Astrocyte (in vitro differentiated cells and primary cell): ENCODE results near the gene CASR. TPM values are rescaled to one million over a fixed set of nuclear protein-coding genes. Genes with fewer than 3 reads are reported as not detected.
"Not testable (repeated sequence)": the region's sequence is repeated elsewhere in the genome, so short reads cannot be mapped to it uniquely, and the experiment has no call there.

Experiments used
- DNase-seq: peaks from one replicate; pipeline ENCODE4 v3.0.0-alpha.2; 2010; ENCODE audit warnings: low read depth
- FAIRE-seq: peaks from 2 replicates; lab custom pipeline; 2011; peaks lifted over from hg19 to GRCh38; lab: Jason Lieb, UNC
- H2AFZ ChIP-seq: 2 replicates; pipeline ENCODE4 v1.6.0; 2012; ENCODE audit warnings: low read depth, low read length, inconsistent platforms
- H3K27ac ChIP-seq: 2 replicates; pipeline ENCODE4 v1.5.1; 2011; ENCODE audit warnings: low read depth, low read length, inconsistent platforms
- H3K27me3 ChIP-seq: 2 replicates; pipeline ENCODE4 v1.6.0; 2011; ENCODE audit warnings: low read length, inconsistent platforms; ENCODE audit not compliant: insufficient read depth
- H3K36me3 ChIP-seq: 2 replicates; pipeline ENCODE4 v1.5.1; 2011; ENCODE audit warnings: low read length, inconsistent platforms; ENCODE audit not compliant: insufficient read depth
- H3K4me1 ChIP-seq: 2 replicates; pipeline ENCODE4 v1.5.1; 2011; ENCODE audit warnings: low read length, inconsistent platforms; ENCODE audit not compliant: insufficient read depth
- H3K4me2 ChIP-seq: 2 replicates; pipeline ENCODE4 v1.6.0; 2012; ENCODE audit warnings: low read length, inconsistent platforms
- H3K4me3 ChIP-seq: 2 replicates; pipeline ENCODE4 v1.5.1; 2011; ENCODE audit warnings: low read depth, mild to moderate bottlenecking, low read length, inconsistent platforms; ENCODE audit not compliant: insufficient read depth
- H3K79me2 ChIP-seq: 2 replicates; pipeline ENCODE4 v1.6.0; 2012; ENCODE audit warnings: mild to moderate bottlenecking, low read length, inconsistent platforms; ENCODE audit not compliant: insufficient read depth
- H3K9ac ChIP-seq: 2 replicates; pipeline ENCODE4 v1.6.0; 2012; ENCODE audit warnings: mild to moderate bottlenecking, low read length, inconsistent platforms
- H3K9me3 ChIP-seq: 2 replicates; pipeline ENCODE4 v1.5.1; 2012; ENCODE audit warnings: low read depth, mild to moderate bottlenecking, low read length, inconsistent platforms; ENCODE audit not compliant: insufficient read depth
- H4K20me1 ChIP-seq: 2 replicates; pipeline ENCODE4 v1.6.0; 2012; ENCODE audit warnings: low read length, inconsistent platforms; ENCODE audit not compliant: insufficient read depth
- H3K27ac Mint-ChIP-seq: one replicate; pipeline ENCODE4 v1.8.0; 2021; ENCODE audit warnings: mild to moderate bottlenecking, mixed read lengths; ENCODE audit not compliant: unreplicated experiment
- H3K27me3 Mint-ChIP-seq: one replicate; pipeline ENCODE4 v1.8.0; 2021; ENCODE audit warnings: low read depth, mixed read lengths; ENCODE audit not compliant: unreplicated experiment
- H3K36me3 Mint-ChIP-seq: one replicate; pipeline ENCODE4 v1.8.0; 2021; ENCODE audit warnings: low read depth, mixed read lengths; ENCODE audit not compliant: unreplicated experiment
- H3K4me1 Mint-ChIP-seq: one replicate; pipeline ENCODE4 v1.8.0; 2021; ENCODE audit warnings: low read depth, mixed read lengths; ENCODE audit not compliant: unreplicated experiment
- H3K4me3 Mint-ChIP-seq: one replicate; pipeline ENCODE4 v1.8.0; 2021; ENCODE audit warnings: mild to moderate bottlenecking, moderate library complexity, mixed read lengths; ENCODE audit not compliant: unreplicated experiment
- H3K9me3 Mint-ChIP-seq: one replicate; pipeline ENCODE4 v1.8.0; 2021; ENCODE audit warnings: mild to moderate bottlenecking, mixed read lengths; ENCODE audit not compliant: unreplicated experiment
- CTCF ChIP-seq: IDR thresholded peaks from 2 replicates; pipeline ENCODE4 v1.5.1; 2011; ENCODE audit warnings: low read depth, mild to moderate bottlenecking, inconsistent platforms, low read length, moderate library complexity; ENCODE audit not compliant: insufficient read depth
- EZH2 ChIP-seq: IDR thresholded peaks from 2 replicates; pipeline ENCODE4 v1.6.1; 2012; ENCODE audit warnings: mild to moderate bottlenecking, low read length, inconsistent platforms; ENCODE audit not compliant: insufficient read depth
- total RNA-seq: library from RNA; stranded (reverse); gene quantifications from 2 replicates; pipeline ENCODE4 v1.2.1, GENCODE V29; 2021

Gene CASR
- total RNA-seq, 1 donor from 2014 or later = not detected

- H3K4me1 Mint-ChIP-seq = no peaks in the 10 kb centered on the region
- Histone ChIP-seq H3K9me3 (no peaks in the 10 kb centered on the region), H3K9ac (no peak overlapping the region), H3K4me1 (no peaks in the 10 kb centered on the region), H4K20me1 (no peaks in the 10 kb centered on the region), H3K27me3 (no peaks in the 10 kb centered on the region), H3K4me2 (no peak overlapping the region), H3K36me3 (no peaks in the 10 kb centered on the region), H2AFZ (no peak overlapping the region), H3K79me2 (no peaks in the 10 kb centered on the region), H3K27ac (no peak overlapping the region), H3K4me3 (no peak overlapping the region)
- H3K27ac Mint-ChIP-seq = no peak overlapping the region
- H3K36me3 Mint-ChIP-seq = no peaks in the 10 kb centered on the region
- TF ChIP-seq EZH2 (no peak), CTCF (no peak)
- FAIRE-seq (no peak), DNase-seq (no peak)
- H3K9me3 Mint-ChIP-seq = peaks cover 9% of the 10 kb centered on the region
- no peaks in the 10 kb centered on the region for H3K27me3 Mint-ChIP-seq
- no peak overlapping the region for H3K4me3 Mint-ChIP-seq
These were observed 15.4 kb upstream of the CASR start for GRCh38 chr3:122168044-122168443.

- Mint-ChIP-seq H3K27ac (no peak overlapping the region), H3K36me3 (no peaks in the 10 kb centered on the region), H3K27me3 (no peaks in the 10 kb centered on the region), H3K4me1 (no peaks in the 10 kb centered on the region), H3K9me3 (peaks cover 12% of the 10 kb centered on the region), H3K4me3 (no peak overlapping the region)
- DNase-seq = no peak
- no peaks in the 10 kb centered on the region for H3K4me1 ChIP-seq
- H3K27me3 ChIP-seq = no peaks in the 10 kb centered on the region
- H3K4me3 ChIP-seq = no peak overlapping the region
- H3K4me2 ChIP-seq = no peak overlapping the region
- H3K9ac ChIP-seq = no peak overlapping the region
- H3K9me3 ChIP-seq = no peaks in the 10 kb centered on the region
- no peak for FAIRE-seq
- TF ChIP-seq EZH2 = no peak
- no peak for TF ChIP-seq CTCF
- no peaks in the 10 kb centered on the region for H3K79me2 ChIP-seq
- H3K36me3 ChIP-seq = no peaks in the 10 kb centered on the region
- no peak overlapping the region for H3K27ac ChIP-seq
- H4K20me1 ChIP-seq = no peaks in the 10 kb centered on the region
- H2AFZ ChIP-seq = no peak overlapping the region
These were observed 13.6 kb upstream of the CASR start for GRCh38 chr3:122169911-122170310.

- H3K4me1 Mint-ChIP-seq, H3K27ac ChIP-seq, H3K4me3 Mint-ChIP-seq, H4K20me1 ChIP-seq, H3K4me3 ChIP-seq, H3K27me3 ChIP-seq, H3K79me2 ChIP-seq, H3K9ac ChIP-seq, H3K9me3 ChIP-seq, H3K4me2 ChIP-seq, H3K36me3 ChIP-seq, H2AFZ ChIP-seq, H3K27me3 Mint-ChIP-seq, H3K4me1 ChIP-seq, DNase-seq, H3K36me3 Mint-ChIP-seq, H3K27ac Mint-ChIP-seq, FAIRE-seq: not testable (repeated sequence)
- H3K9me3 Mint-ChIP-seq = peaks cover 12% of the 10 kb centered on the region
These were observed 12.1 kb upstream of the CASR start for GRCh38 chr3:122171361-122171760.
